OCI-LY1 (cell line): ENCODE results near the gene WAS.

Experiments
- EZH2 ChIP-seq: fragments of 200-600 bp; sonication (generic), shearing (Covaris generic); IDR thresholded peaks from 2 replicates; pipeline ENCODE4 v1.8.0; 2017; ENCODE audit warnings: borderline replicate concordance, mixed run types, mild to moderate bottlenecking, antibody characterized with exemption, low read length, moderate library complexity, mixed read lengths
- TF ChIP-seq, protein P1 (sequence below): fragments of 200-600 bp; sonication (generic), shearing (Covaris generic); IDR thresholded peaks from 2 replicates; pipeline ENCODE4 v1.5.1; 2017; ENCODE audit warnings: mild to moderate bottlenecking, antibody characterized with exemption, low read length, moderate library complexity, mixed read lengths

DNA sequence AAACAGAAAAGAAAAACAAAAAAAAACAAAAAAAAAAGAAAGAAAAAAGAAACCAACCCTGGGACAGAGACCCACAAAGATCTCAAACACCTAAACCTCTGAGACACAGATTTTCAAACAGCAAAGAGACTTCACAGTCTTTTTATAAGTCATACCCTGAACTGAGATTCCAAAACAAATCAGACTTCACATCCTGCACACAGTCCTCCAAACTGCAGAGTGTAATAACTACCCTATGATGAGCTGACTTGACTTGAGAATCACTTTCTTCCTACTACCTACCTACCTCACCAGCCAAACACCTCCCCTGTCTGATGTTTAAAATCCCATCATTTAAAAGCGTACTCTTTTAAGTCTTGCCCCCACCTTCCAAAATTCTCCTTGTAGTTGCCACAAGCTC, 52.7 kb downstream of the WAS start:
- no peak for TF ChIP-seq EZH2
- TF ChIP-seq, protein P1, sequence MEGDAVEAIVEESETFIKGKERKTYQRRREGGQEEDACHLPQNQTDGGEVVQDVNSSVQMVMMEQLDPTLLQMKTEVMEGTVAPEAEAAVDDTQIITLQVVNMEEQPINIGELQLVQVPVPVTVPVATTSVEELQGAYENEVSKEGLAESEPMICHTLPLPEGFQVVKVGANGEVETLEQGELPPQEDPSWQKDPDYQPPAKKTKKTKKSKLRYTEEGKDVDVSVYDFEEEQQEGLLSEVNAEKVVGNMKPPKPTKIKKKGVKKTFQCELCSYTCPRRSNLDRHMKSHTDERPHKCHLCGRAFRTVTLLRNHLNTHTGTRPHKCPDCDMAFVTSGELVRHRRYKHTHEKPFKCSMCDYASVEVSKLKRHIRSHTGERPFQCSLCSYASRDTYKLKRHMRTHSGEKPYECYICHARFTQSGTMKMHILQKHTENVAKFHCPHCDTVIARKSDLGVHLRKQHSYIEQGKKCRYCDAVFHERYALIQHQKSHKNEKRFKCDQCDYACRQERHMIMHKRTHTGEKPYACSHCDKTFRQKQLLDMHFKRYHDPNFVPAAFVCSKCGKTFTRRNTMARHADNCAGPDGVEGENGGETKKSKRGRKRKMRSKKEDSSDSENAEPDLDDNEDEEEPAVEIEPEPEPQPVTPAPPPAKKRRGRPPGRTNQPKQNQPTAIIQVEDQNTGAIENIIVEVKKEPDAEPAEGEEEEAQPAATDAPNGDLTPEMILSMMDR: no peak
